Adrenal gland (tissue), 12 donors: Measurements from ENCODE around the gene GRIK5. TPM values are rescaled to one million over a fixed set of nuclear protein-coding genes. Genes with fewer than 3 reads are reported as not detected.

Experiments used
- DNase-seq, 7 donors: peaks; one replicate each; pipeline ENCODE4 v3.0.0-alpha.2; 2019 to 2020
- H3K27ac ChIP-seq, 5 donors: fragments of 200-600 bp; sonication (generic) in 4 of 5; 1 replicate in 3 of 5; 2 replicates in 2 of 5; pipeline versions ENCODE4 v1.5.1 to v1.8.0; 2016 to 2020; ENCODE audit warnings: mild to moderate bottlenecking in 1 of 5
- H3K27me3 ChIP-seq: fragments of 200-600 bp; 2 replicates; pipeline ENCODE4 v1.8.0; 2021
- H3K36me3 ChIP-seq, 2 donors: fragments of 200-600 bp; replicated peaks in 1 of 2; 1 replicate in 1 of 2; 2 replicates in 1 of 2; pipeline versions ENCODE4 v1.5.1 to v1.8.0; 2018 to 2022
- H3K4me1 ChIP-seq, 2 donors: fragments of 200-600 bp; replicated peaks in 1 of 2; 1 replicate in 1 of 2; 2 replicates in 1 of 2; pipeline versions ENCODE4 v1.5.1 to v1.8.0; 2018 to 2021
- H3K4me3 ChIP-seq, 4 donors: fragments of 200-600 bp; sonication (generic) in 3 of 4; one replicate each; pipeline ENCODE4 v1.5.1; 2016 to 2018
- H3K9me3 ChIP-seq, 3 donors: fragments of 200-600 bp; sonication (generic) in 1 of 3; replicated peaks in 1 of 3; 1 replicate in 2 of 3; 2 replicates in 1 of 3; pipeline versions ENCODE4 v1.5.1 to v1.8.0; 2016 to 2021
- POLR2A ChIP-seq, 2 donors: fragments of 450-650 bp; IDR thresholded peaks; one replicate each; pipeline ENCODE4 v1.6.1; 2017; ENCODE audit warnings: antibody characterized with exemption in 2 of 2, mild to moderate bottlenecking in 2 of 2, moderate library complexity in 1 of 2
- WGBS, 4 donors: extraction: QIAGEN DNeasy Blood & Tissue Kit in 2 of 4; methylation state at CpG; one replicate each; pipeline versions ENCODE4 v1.1.5 to v1.1.7; 2013 to 2017; 5-methylcytosine and 5-hydroxymethylcytosine counted together
- intact Hi-C, 2 donors: fragments of 100-400 bp; cut with DNase I; formaldehyde crosslinking; loops; one replicate each; pipeline versions ENCODE4 v1.14.1 to v1.15.0; 2022 to 2023
- polyA plus RNA-seq, 3 donors: library from polyadenylated mRNA; stranded (reverse); fragments of 200-250 nt in 2 of 3; fragments of 350-450 nt in 1 of 3; fragmentation: Illumina TruSeq in 1 of 3; extraction: RNeasy Lipid Tissue Mini Kit (QIAGEN cat#74804) in 1 of 3; gene quantifications; one replicate each; pipeline ENCODE4 v1.2.3, GENCODE V29; 2013 to 2014
- total RNA-seq, 9 donors: library from RNA; depleted of rRNA in 4 of 9; stranded (reverse); fragments of >200 nt in 4 of 9; fragments of 120-200 nt in 1 of 9; fragmentation: NEBNext Ultra II Directional in 1 of 9; extraction: Animal tissue kit (Norgen Biotek cat#: 25700) in 1 of 9; gene quantifications; one replicate each; pipeline versions ENCODE4 v1.1.0 to v1.2.4, GENCODE V29; 2013 to 2023
- TF ChIP-seq, protein P1 (sequence below), 6 experiments: fragments of 450-650 bp in 4 of 6; fragments of 200-600 bp in 2 of 6; sonication (generic) in 1 of 6; IDR thresholded peaks; 1 replicate in 5 of 6; 2 replicates in 1 of 6; pipeline versions ENCODE4 v1.5.1 to v1.8.0; 2016 to 2021; ENCODE audit warnings: antibody characterized with exemption in 6 of 6, mild to moderate bottlenecking in 2 of 6, moderate library complexity in 1 of 6
- donor health status: healthy with polysubstance abuse.
- donor health status: Bipolar disorder and iron deficiency.
- donor health status: DM: yes; HTN: yes; CAD: no.
- donor health status: DM: no; HTN: no; CAD: no.
- donor health status: DM: no; HTN: no; CAD: no.
- donor health status: DM: yes; HTN: yes; CAD: no.

The GRIK5 gene
- total and polyA plus RNA-seq, 12 donors: 0.24 to 11.9 (median 2.3) TPM; not detected in 1

DNA sequence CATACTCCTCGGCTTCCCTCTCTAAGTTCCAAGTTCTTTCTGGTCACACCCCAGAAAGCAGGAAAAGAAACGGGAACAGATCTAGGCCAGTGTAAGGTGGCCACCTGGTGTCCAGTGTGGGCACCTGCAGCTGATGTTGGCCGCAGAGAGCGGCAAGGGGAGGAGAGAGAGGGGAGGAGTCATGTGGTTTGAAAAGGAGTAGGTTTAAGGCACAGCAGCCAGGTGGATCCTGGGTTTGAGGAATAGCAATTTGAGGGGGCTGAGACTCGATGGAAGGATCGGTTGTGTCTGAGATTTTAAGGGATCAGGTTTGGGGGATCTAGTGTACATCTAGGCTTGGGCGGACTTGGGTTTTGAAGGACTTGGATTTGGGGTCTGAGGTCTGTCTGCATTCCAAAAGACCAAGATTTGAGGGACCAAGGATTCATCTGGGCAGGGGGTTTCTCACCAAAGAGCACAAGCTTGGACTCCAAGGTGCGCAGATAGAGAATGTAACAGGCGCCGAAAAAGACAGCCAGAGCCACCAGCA, 112.1 kb downstream of the GRIK5 start:
- peak overlapping the region in 3 of 5 donors; percentile 72 to 93 (median 86) for H3K27ac ChIP-seq
- peaks cover 7 to 14% of the 10 kb centered on the region in 2 donors for H3K4me1 ChIP-seq
- peak overlapping the region in 3 of 4 donors; percentile 1 to 95 (median 53) for H3K4me3 ChIP-seq
- H3K9me3 ChIP-seq: no peaks in the 10 kb centered on the region
- peaks cover 0 to 3% of the 10 kb centered on the region in 2 donors for H3K36me3 ChIP-seq
- 12 to 23% (median 14%) methylated on average over 10 of the region's 10 CpGs for WGBS, 4 donors
- H3K27me3 ChIP-seq: no peaks in the 10 kb centered on the region
- TF ChIP-seq, protein P1, sequence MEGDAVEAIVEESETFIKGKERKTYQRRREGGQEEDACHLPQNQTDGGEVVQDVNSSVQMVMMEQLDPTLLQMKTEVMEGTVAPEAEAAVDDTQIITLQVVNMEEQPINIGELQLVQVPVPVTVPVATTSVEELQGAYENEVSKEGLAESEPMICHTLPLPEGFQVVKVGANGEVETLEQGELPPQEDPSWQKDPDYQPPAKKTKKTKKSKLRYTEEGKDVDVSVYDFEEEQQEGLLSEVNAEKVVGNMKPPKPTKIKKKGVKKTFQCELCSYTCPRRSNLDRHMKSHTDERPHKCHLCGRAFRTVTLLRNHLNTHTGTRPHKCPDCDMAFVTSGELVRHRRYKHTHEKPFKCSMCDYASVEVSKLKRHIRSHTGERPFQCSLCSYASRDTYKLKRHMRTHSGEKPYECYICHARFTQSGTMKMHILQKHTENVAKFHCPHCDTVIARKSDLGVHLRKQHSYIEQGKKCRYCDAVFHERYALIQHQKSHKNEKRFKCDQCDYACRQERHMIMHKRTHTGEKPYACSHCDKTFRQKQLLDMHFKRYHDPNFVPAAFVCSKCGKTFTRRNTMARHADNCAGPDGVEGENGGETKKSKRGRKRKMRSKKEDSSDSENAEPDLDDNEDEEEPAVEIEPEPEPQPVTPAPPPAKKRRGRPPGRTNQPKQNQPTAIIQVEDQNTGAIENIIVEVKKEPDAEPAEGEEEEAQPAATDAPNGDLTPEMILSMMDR (IDR thresholded peaks at IDR 0.05): peak; percentile 63 to 87 (median 79)
- TF ChIP-seq POLR2A (IDR thresholded peaks at IDR 0.05): no peak
- peak; percentile 67 to 84 (median 76) for DNase-seq
- intact Hi-C loops: loop anchor here in 1 of 2 donors (10.0 kb wide), 1 partner anchor 83 kb away; the partner anchor contains the start of gene CD79A

DNA sequence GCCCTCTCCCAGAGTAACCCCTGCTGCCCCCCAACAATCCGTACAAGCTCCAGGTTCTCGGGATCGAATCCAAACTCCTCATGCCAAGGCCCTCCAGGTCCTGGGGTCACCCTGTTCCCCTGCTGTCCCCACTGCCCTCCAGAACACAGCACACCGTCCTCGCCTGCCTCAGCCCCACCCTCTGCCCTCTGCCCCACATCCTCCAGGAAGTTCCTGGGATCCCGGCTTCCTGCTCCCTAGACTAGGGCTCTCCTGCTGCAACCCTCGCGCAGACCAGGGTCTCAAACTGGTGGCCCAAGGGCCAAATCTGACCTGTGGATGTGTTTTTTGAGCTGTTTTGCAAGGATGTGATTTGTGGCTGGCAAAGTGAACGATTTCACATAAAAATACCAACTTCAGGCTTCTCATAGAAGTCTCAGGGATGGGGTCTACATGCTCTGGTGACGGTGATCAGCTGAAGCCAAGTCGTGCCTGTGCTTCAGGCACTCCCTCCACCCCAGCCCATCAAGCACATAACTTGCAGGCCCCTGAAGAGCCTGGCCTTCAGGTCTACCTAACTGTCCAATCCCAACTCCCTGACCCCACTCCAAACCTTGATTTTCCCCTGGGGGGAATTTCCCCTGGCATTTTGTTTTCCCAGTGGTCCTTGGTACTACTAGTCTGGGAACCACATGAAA, 112.7 kb downstream of the GRIK5 start:
- intact Hi-C loops: loop anchor here in 1 of 2 donors (10.0 kb wide), 1 partner anchor 82 kb away; the partner anchor contains the start of gene CD79A
- Histone ChIP-seq H3K36me3 (peaks cover 0 to 3% of the 10 kb centered on the region in 2 donors), H3K27ac (peak overlapping the region in 1 of 5 donors; percentile 72), H3K27me3 (no peaks in the 10 kb centered on the region), H3K4me3 (no peak overlapping the region), H3K4me1 (peaks cover 7 to 14% of the 10 kb centered on the region in 2 donors), H3K9me3 (no peaks in the 10 kb centered on the region)
- DNase-seq: no peak
- WGBS, 4 donors: 77 to 82% (median 81%) methylated on average over 11 of the region's 11 CpGs
- TF ChIP-seq, protein P1 (IDR thresholded peaks at IDR 0.05): no peak
- no peak for TF ChIP-seq POLR2A (IDR thresholded peaks at IDR 0.05)

DNA sequence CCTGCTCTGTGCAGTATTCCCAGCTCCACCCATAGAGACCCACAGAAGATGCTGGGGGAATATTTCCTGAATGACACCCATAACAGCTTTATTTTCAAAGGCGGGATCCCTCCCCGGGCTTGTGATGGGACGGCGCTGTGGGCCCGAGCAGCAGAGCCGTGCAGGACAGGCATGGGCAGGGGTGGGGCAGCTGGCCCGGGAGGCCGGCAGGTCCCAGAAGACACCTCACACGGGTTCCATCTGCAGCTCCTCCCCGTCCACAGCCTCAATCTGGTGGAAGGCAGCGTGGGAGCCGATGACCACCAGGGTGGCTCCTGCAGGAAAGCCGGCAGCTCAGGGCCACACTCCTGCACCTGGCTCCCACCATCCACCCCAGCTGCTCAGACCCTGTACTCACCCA, 113.4 kb downstream of the GRIK5 start:
- Histone ChIP-seq H3K4me1 (peaks cover 7 to 14% of the 10 kb centered on the region in 2 donors), H3K4me3 (no peak overlapping the region), H3K36me3 (peaks cover 0 to 3% of the 10 kb centered on the region in 2 donors), H3K9me3 (no peaks in the 10 kb centered on the region), H3K27ac (no peak overlapping the region), H3K27me3 (no peaks in the 10 kb centered on the region)
- intact Hi-C loops: loop anchor here in 1 of 2 donors (10.0 kb wide), 1 partner anchor 82 kb away; the partner anchor contains the start of gene CD79A
- TF ChIP-seq, protein P1 (IDR thresholded peaks at IDR 0.05): no peak
- TF ChIP-seq POLR2A (IDR thresholded peaks at IDR 0.05): no peak
- WGBS, 4 donors: 86 to 92% (median 90%) methylated on average over 4 to 13 of the region's 13 CpGs
- no peak for DNase-seq

DNA sequence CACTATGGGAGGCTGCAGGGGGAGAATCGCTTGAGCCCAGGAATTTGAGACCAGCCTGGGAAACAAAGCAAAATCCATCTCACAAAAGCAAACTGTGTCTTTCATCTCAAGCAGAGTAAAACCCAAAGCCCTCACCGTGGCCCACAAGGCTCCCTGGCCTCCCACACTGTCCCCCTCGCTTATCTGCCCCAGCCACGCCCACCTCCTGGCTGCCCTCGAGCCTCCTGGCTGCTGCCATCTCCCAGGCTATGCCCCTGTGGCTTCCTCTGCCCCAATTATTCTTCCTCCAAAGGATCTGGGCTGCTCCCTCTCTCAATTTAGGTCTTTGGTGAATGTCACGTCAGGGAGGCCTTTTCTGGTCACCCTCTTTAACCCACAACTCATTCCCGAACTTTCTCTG, 114.5 kb downstream of the GRIK5 start:
- TF ChIP-seq, protein P1 (IDR thresholded peaks at IDR 0.05): no peak
- no peak for TF ChIP-seq POLR2A (IDR thresholded peaks at IDR 0.05)
- H3K27me3 ChIP-seq: no peaks in the 10 kb centered on the region
- H3K4me3 ChIP-seq: no peak overlapping the region
- intact Hi-C loops: loop anchor here in 1 of 2 donors (10.0 kb wide), 1 partner anchor 81 kb away; the partner anchor contains the start of gene CD79A
- H3K36me3 ChIP-seq: peaks cover 0 to 3% of the 10 kb centered on the region in 2 donors
- WGBS, 4 donors: 78 to 84% (median 82%) methylated on average over 7 of the region's 7 CpGs
- no peak for DNase-seq
- H3K27ac ChIP-seq: no peak overlapping the region
- H3K9me3 ChIP-seq: no peaks in the 10 kb centered on the region
- H3K4me1 ChIP-seq: peaks cover 7 to 14% of the 10 kb centered on the region in 2 donors
